H1 (cell line): ENCODE data around the gene NKAIN2.

Experiments used
- CTCF ChIP-seq, 3 experiments: IDR thresholded peaks; 1 replicate in 2 of 3; 2 replicates in 1 of 3; pipeline versions ENCODE4 v1.5.1 to v1.6.1; 2011; ENCODE audit warnings: low read length in 3 of 3, mild to moderate bottlenecking in 3 of 3, inconsistent platforms in 2 of 3, low read depth in 1 of 3, moderate library complexity in 1 of 3; ENCODE audit not compliant: insufficient read depth in 1 of 3; ENCODE audit errors: control extremely low read depth in 1 of 3
- EZH2 ChIP-seq: fragments of 200-600 bp; sonication (generic); IDR thresholded peaks from 2 replicates; pipeline ENCODE4 v1.7.1; 2012; ENCODE audit warnings: low read depth, mild to moderate bottlenecking, moderate library complexity, low read length, inconsistent platforms; ENCODE audit not compliant: severe bottlenecking
- GABPA ChIP-seq: IDR thresholded peaks from 2 replicates; pipeline ENCODE4 v1.6.1; 2011; ENCODE audit warnings: mild to moderate bottlenecking, low read length, moderate library complexity, borderline replicate concordance; ENCODE audit not compliant: insufficient read depth
- JUN ChIP-seq: IDR thresholded peaks from 2 replicates; pipeline ENCODE4 v1.6.1; 2011; ENCODE audit warnings: low read depth, mild to moderate bottlenecking, improper control_type of control experiment, low read length
- MAFK ChIP-seq: IDR thresholded peaks from 2 replicates; pipeline ENCODE4 v1.6.1; 2012; ENCODE audit warnings: low read depth, mild to moderate bottlenecking, improper control_type of control experiment, low read length
- MAX ChIP-seq: IDR thresholded peaks from 2 replicates; pipeline ENCODE4 v1.6.1; 2012; ENCODE audit warnings: inconsistent platforms
- POLR2A ChIP-seq, 2 experiments: IDR thresholded peaks; 1 replicate in 1 of 2; 2 replicates in 1 of 2; pipeline ENCODE4 v1.6.1; 2011; ENCODE audit warnings: low read depth in 2 of 2, low read length in 2 of 2, mild to moderate bottlenecking in 2 of 2; ENCODE audit errors: control extremely low read depth in 1 of 2
- POLR2AphosphoS5 ChIP-seq: IDR thresholded peaks from 2 replicates; pipeline ENCODE4 v1.6.1; 2011; ENCODE audit warnings: low read depth, low read length
- RNF2 ChIP-seq: fragments of 200-900, 300-1000 bp; sonication (generic); IDR thresholded peaks from 2 replicates; pipeline ENCODE4 v1.7.1; 2016; ENCODE audit warnings: borderline replicate concordance, low read depth, mild to moderate bottlenecking, antibody characterized with exemption, low read length; ENCODE audit not compliant: poor library complexity, severe bottlenecking; ENCODE audit errors: missing control alignments
- SIN3A ChIP-seq, 2 experiments: IDR thresholded peaks in 1 of 2; conservative IDR thresholded peaks in 1 of 2; 2 replicates each; pipeline ENCODE4 v1.6.1; 2011 to 2012; ENCODE audit warnings: low read length in 2 of 2, improper control_type of control experiment in 1 of 2, low read depth in 1 of 2, mild to moderate bottlenecking in 1 of 2
- SP1 ChIP-seq: IDR thresholded peaks from 2 replicates; pipeline ENCODE4 v1.6.1; 2011; ENCODE audit warnings: low read depth, low read length
- SP2 ChIP-seq: IDR thresholded peaks from 2 replicates; pipeline ENCODE4 v1.6.1; 2012; ENCODE audit warnings: mild to moderate bottlenecking, low read length, inconsistent platforms
- TBP ChIP-seq: IDR thresholded peaks from 2 replicates; pipeline ENCODE4 v1.6.1; 2011; ENCODE audit warnings: low read depth, low read length, improper control_type of control experiment
- USF2 ChIP-seq: IDR thresholded peaks from 2 replicates; pipeline ENCODE4 v1.6.1; 2011; ENCODE audit warnings: low read length, improper control_type of control experiment

- TF ChIP-seq EZH2 (no peak), MAX (no peak), MAFK (no peak), USF2 (no peak), JUN (no peak), POLR2AphosphoS5 (no peak), RNF2 (no peak), POLR2A (IDR thresholded peaks at IDR 0.05; ENCODE audit: control extremely low read depth in 1 of 2, low read depth in 2 of 2, low read length in 2 of 2) (no peak), GABPA (no peak), TBP (no peak), CTCF (IDR thresholded peaks at IDR 0.05; ENCODE audit: control extremely low read depth in 1 of 3, insufficient read depth in 1 of 3, low read depth in 1 of 3, low read length in 3 of 3) (no peak), SIN3A (conservative IDR thresholded peaks at IDR 0.05 in 1 of 2, IDR thresholded peaks at IDR 0.05 in 1 of 2; ENCODE audit: low read depth in 1 of 2, low read length in 2 of 2) (no peak), SP1 (no peak), SP2 (no peak)
Measured at GRCh38 chr6:124446961-124447360, 643.3 kb downstream of the NKAIN2 start.
